NOMO-1 treated with DMSO at 0.1 percent for 48 hours (cell line): ENCODE results near the gene BLCAP.
"Not testable (repeated sequence)": the region's sequence is repeated elsewhere in the genome, so short reads cannot be mapped to it uniquely, and the experiment has no call there.

Source experiments
- DNase-seq: peaks from one replicate; lab custom pipeline; 2025; ENCODE audit not compliant: unreplicated experiment; lab: John Stamatoyannopoulos, UW

BLCAP gene

DNA sequence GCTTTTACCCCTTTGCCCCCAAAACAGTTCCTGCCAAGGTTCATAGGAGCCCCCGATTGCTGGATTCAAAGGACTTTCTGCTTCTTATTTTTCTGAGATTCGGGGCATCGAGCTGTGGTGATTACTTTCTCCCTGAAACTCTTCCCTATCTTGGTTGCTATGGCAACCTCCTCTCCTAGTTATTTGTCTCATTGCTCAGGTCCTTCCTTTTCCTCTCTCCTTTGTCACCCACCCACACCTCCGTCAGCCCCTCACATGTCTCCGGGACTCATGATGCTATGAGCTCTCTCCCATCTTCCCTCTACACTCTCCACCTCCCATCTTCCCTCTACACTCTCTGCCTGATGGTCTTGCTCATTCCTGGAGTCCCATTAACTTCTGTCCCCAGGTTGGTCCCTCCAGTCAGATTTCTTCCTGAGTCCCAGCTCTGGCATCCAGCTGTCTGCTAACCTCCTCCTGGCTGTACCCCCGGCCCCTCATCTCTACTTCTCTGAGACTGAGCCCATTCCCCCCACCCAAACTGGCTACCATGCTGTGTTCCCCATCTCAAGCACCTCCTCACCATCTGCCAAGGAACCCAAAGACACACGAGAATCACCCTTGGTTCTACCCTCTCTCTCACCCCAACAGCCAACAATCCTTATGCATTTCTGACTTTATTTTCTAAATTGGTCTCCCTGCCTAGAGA is 36.9 kb downstream of the BLCAP start:
- DNase-seq, result no peak

- not testable (repeated sequence) for DNase-seq
Measured at GRCh38 chr20:37486209-37486608, 41.5 kb downstream of the BLCAP start.

DNA sequence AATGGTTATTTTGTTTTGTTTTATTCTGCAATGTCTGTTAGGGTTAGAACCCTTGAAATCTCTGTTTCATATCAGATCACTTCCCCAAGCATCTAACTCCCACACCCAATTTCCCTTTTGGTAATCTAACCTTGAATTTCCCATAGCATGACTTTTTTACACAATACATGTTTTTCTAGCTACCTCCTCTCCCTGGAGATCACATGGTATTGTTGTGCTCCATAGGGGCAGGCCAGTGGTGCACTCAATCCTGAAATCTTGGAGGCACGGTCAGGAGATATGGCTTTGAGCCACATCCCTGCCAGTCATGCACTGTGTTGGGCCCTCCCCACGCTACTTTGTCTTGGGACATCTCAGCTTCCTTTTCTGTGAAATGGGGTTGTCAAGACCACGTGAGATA is 43.3 kb downstream of the BLCAP start:
- no peak for DNase-seq

DNA sequence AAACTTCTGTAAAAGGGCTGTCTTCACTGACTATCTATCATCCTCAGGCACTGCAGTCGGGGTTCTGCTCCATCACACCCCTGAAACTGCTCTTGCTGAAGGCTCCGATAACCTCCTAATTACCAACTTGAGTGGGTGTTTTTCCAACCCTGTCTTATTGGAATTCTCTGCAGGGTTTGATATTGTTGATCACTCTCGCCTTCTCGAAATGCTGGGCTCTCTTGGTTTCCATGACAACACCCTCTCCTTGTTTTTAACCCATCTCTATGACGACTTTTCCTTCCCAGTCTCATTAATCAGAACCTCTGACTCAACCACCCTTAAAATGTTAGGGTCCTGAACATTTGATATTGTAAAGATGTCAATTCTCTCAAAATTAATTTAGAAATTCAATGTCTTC is 46.1 kb downstream of the BLCAP start:
- no peak for DNase-seq

GRCh38 chr20:37480919-37481318 is 46.8 kb downstream of the BLCAP start:
- no peak for DNase-seq

GRCh38 chr20:37479925-37480691 is 47.6 kb downstream of the BLCAP start:
- DNase-seq, result no peak

- DNase-seq, result no peak
Measured at GRCh38 chr20:37479266-37479665, 48.4 kb downstream of the BLCAP start.

GRCh38 chr20:37477041-37477440 is 50.6 kb downstream of the BLCAP start:
- DNase-seq, result no peak

DNA sequence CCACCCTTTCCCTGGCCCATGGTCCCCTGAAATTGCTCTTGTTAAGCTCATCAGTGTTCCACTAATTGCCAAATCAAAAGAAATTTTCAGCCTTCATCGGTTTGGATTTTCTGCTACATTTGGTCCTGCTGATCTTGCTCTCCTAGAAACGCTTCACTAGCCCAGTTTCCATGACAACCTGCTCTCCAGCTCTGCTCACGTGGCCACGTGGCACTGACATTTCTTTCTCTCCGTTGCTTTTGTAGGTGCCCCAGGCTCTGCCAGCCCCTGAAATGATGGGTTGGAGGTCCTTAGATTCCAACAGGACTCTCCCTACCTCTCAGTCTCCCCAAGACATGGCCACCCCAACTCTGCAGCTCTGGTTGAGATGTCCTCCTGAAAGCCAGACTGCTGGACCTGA is 52.4 kb downstream of the BLCAP start:
- DNase-seq, result no peak

- DNase-seq, result no peak
Measured at GRCh38 chr20:37474386-37474785, 53.3 kb downstream of the BLCAP start.

GRCh38 chr20:37473249-37474000 is 54.3 kb downstream of the BLCAP start:
- DNase-seq, result no peak

DNA sequence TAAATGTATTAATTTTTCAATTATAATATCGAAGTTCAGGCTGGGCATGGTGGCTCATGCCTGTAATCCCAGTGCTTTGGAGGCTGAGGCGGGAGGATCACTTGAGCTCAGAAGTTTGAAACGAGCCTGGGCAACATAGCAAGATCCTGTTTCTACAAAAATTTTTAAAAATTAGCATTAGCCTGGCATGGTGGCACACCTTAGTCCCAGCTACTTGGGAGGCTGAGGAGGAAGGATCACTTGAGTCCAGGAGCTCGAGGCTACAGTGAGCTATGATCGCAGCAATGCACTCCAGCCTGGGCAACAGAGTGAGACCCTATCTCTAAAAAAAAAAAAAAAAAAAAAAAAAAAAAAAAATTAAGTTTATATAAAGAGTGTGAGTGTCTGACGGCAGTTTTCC is 55.2 kb downstream of the BLCAP start:
- DNase-seq, result not testable (repeated sequence)

GRCh38 chr20:37471741-37472235 is 55.9 kb downstream of the BLCAP start:
- DNase-seq, result no peak

DNA sequence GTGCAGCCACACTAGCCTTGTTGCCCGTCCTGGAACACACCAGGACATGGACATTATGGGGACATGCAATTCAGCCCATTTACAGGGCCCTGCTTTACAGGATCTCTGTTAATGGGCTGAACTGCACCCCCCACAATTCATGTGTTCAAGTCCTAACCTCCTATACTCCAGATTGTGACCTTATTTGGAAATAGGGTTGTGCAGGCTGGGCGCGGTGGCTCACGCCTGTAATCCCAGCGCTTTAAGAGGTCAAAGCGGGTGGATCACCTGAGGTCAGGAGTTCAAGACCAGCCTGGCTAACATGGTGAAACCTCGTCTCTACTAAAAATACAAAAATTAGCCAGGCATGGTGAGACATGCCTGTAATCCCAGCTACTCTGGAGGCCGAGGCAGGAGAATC is 57.5 kb downstream of the BLCAP start:
- DNase-seq, result not testable (repeated sequence)

DNA sequence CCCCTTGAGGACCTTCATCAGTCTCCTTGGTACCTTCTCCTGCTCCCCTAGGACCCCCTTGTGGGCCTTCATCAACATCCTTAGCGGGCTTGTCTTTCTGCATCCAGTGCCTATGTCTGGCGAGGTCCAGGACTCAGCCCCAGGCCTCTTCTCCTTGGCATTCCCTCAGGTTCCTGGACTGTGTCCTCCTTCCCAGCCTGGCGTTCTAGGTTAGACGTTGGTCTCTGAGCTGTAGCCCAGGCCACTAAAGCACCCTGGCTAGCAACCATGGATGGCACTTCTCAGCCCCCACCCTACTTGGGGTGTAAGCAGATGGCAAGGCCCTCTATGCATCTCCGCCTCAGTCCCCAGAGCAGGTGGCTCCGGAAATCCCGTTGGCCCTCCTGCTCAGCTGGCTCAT is 58.1 kb downstream of the BLCAP start:
- no peak for DNase-seq

DNA sequence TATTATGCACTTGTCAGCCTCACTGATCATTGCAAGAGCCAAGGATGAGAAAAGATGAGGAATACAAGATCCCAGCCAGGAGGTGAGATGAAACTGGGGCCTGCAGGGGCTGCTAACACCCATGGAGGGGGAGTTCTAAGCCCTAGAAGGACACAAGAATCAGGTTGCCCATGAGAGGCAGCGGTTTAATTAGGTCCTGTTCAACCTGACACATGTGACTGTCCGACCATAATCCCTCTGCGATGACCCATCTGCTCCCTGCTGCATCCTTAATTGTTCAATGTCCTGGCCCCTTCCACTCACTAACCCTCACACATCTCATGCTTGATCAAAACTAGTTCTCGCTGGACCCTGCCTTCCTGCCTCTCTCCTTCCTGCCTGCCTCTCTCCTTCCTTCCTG is 58.8 kb downstream of the BLCAP start:
- no peak for DNase-seq
